Erythroblast (primary cell): ENCODE data around the gene PRKCE.

Experiments used
- DNase-seq, 2 experiments: peaks; one replicate each; lab custom pipeline; 2025; lab: John Stamatoyannopoulos, UW
- GATA1 ChIP-seq: IDR thresholded peaks from 2 replicates; pipeline ENCODE4 v1.6.1; 2011; ENCODE audit warnings: low read depth, mild to moderate bottlenecking, control low read depth, low read length, moderate library complexity
- POLR2A ChIP-seq: IDR thresholded peaks from 2 replicates; pipeline ENCODE4 v1.6.1; 2011; ENCODE audit warnings: mild to moderate bottlenecking, low read length

Gene PRKCE

DNA sequence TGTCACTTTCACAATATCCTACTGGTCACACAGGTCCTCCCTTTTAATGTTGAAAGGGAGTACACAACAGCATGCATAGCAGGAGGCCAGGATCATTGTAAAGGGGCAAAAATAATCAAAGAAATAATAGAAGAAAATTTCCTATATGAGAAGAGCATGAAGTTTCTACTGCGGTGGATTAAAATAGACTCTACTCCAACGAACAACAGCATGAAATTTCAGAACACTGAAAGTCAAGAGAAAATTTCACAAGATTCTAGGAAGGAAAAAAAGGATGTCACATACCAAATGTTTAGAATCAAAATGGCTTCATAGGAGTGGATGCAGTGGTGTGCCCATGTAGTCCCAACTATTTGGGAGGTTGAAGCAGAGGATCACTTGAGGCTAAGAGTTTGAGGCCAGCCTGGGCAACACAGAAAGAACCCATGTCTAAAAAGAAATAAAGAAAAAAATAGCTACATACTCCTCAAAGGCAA is 573.7 kb downstream of the PRKCE start:
- TF ChIP-seq GATA1: no peak
- no peak for TF ChIP-seq POLR2A
- DNase-seq: no peak

DNA sequence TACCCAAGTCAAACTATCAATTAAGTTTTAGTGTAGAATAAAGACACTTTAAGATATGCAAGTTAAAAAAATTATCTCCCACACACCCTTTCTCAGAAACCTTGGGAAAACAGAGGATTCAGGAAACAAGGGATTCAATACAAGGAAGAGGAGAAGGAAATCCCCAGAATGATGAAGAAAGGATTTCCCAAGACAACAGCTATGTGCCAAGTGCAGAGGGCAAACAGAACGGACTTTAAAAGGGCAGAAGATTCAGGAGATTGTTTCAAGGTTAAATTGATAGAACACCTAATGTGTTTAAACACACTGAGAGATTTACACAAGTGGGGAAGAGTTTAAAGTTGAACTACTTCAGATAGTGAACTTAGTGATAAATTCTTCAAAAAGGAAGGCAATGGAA is 574.3 kb downstream of the PRKCE start:
- DNase-seq: no peak
- no peak for TF ChIP-seq POLR2A
- TF ChIP-seq GATA1: no peak

DNA sequence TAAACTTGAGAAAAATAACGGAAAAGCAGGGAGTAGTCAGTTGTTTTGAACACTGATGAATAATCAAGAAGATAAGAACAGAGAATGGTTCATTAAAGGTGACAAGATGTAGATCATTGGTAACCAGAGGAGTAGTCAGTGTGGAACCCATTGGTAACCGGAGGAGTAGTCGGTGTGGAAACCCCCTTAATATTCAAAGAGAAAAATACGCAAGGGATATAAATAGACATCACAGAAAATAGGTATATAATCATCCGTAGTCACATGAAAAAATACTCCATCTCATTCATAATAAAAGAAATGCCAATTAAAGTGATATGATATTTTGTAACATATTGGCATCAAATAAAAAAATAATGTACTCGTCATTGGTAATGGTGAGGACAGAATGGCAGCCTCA is 575.1 kb downstream of the PRKCE start:
- DNase-seq: no peak

DNA sequence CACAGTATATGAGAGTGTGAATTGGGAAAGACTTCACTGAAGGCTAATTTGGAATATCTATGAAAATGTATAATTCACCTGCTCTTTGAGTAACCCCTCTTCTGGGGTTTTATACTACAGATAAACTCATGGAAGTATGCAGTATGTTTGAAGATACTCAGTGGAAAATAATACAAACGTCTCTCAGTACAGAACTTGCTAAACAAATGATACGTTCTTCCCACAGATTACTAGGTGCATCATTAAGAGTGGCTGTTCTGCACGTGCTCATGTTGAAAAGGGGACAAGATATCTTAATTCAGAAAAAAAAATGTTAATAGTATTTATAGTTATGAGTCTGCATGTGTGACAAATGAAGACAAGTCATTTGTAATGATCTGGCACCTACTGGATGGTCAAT is 575.5 kb downstream of the PRKCE start:
- TF ChIP-seq POLR2A: no peak
- no peak for TF ChIP-seq GATA1
- DNase-seq: no peak

More for the DNA sequence above, 575.1 kb downstream of the PRKCE start:
- TF ChIP-seq POLR2A (no peak), GATA1 (no peak)

GRCh38 chr2:46227674-46228289 is 576.3 kb downstream of the PRKCE start:
- DNase-seq: no peak
- TF ChIP-seq POLR2A (no peak), GATA1 (no peak)

GRCh38 chr2:46229134-46230063 is 577.9 kb downstream of the PRKCE start:
- no peak for DNase-seq
- TF ChIP-seq POLR2A (no peak), GATA1 (no peak)

DNA sequence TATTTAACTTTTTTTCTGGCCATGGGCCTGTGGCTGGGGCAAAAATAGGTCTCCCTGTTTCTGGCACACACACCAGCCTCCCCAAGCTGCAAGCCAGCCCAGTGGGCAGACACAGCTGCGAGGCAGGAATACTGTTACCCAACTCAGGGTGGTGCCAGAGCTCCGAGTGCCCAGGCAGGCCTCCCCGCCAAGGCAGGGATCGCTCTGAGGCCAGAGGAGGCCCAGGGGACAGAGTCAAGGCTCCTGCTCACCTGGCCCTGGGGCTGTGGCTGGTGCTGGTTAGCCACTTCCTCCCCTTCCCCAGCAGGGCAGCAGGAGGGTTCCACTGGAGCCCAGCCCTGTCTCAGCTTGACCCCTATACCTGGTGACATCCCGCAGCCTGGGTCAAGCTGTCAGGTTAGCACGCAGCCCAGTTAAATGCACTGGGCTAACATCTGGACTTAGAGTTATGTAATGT is 578.7 kb downstream of the PRKCE start:
- DNase-seq: peak in 1 of 2 experiments; percentile 19
- no peak for TF ChIP-seq GATA1
- no peak for TF ChIP-seq POLR2A

DNA sequence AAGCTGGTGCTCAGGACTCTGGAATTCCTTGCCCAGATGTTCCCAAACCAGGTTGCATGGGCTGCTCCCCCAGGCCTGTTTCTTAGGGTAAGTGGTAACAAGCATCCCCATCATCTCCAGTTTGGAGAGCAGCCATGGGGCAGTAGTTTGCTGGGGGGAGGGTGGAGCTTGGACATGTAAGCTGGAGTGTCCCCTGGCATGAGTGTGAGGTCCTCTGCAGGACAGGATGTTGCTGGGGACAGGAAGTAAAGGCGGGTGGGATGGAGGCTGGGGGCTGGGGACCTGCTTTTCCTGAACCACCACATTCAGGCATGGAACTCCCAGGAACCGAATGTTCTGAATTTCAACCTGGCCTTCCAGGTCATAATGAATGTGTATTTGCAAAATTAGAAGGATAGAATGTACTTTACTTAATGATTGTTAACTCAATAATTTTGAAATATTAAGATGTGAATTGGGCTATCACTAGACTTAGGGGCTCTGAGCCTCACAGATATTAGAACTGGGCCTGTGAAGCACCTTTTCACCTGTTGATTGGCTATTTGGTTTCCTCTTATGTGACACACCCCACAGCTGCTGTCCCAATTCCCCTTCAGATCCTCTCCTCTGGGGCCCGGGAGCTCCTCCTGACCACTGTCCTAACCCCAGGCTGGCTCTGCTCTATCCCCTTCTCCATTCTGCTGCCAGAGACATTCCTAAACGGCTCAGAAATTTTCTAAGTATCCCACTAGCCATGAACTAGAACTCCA is 579.4 kb downstream of the PRKCE start:
- no peak for DNase-seq
- TF ChIP-seq POLR2A (no peak), GATA1 (no peak)

DNA sequence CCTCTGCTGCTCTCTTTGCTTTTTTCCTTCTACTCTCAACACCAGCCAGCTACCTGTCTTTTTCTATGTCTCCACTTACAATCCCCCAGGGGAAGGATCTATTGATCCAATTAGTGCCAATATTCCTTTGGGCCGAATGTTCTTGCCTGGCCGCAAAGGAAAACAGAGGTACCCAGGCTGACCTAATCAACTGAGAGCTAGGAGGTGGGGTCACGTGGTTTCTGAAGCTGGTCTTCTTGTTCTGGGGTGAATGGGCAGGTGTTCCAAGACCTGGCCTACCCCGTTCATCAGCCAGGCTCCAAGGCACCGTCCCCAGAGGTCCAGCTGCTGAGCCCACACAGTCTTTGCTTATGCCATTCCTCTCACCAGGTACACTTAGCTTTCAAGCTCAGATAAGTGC is 580.2 kb downstream of the PRKCE start:
- no peak for DNase-seq
- no peak for TF ChIP-seq GATA1
- TF ChIP-seq POLR2A: no peak

GRCh38 chr2:46232860-46233259 is 581.4 kb downstream of the PRKCE start:
- no peak for DNase-seq
- no peak for TF ChIP-seq POLR2A
- TF ChIP-seq GATA1: no peak

- no peak for TF ChIP-seq GATA1
- TF ChIP-seq POLR2A: no peak
- no peak for DNase-seq
Measured at GRCh38 chr2:46236006-46236875, 584.8 kb downstream of the PRKCE start.

GRCh38 chr2:46236876-46237859 is 585.7 kb downstream of the PRKCE start:
- DNase-seq: no peak
- no peak for TF ChIP-seq GATA1
- TF ChIP-seq POLR2A: no peak
